ENCODE data around the gene SV2C.

Gene SV2C

GRCh38 chr5:76380346-76381066, 297.3 kb downstream of the SV2C start:
- Histone ChIP-seq H3K4me2 (ENCODE audit: insufficient read depth, low read length) (no peak overlapping the region), H3K27ac (ENCODE audit: low read length) (no peak overlapping the region), H2AFZ (ENCODE audit: low read depth, low read length) (no peak overlapping the region), H3K79me2 (ENCODE audit: insufficient read depth, low read length) (no peaks in the 10 kb centered on the region), H3K27me3 (ENCODE audit: insufficient read depth, low read length, poor library complexity) (no peaks in the 10 kb centered on the region), H4K20me1 (ENCODE audit: insufficient read depth, low read length) (no peaks in the 10 kb centered on the region; the same call in 1 of the 2 replicates), H3K36me3 (ENCODE audit: insufficient read depth, low read length) (no peaks in the 10 kb centered on the region), H3K9me3 (ENCODE audit: insufficient read depth, low read length, severe bottlenecking) (no peaks in the 10 kb centered on the region), H3K4me3 (ENCODE audit: low read depth in 1 of 2, low read length in 2 of 2) (no peak overlapping the region), H3K4me1 (ENCODE audit: insufficient read depth, low read length) (no peaks in the 10 kb centered on the region), H3K9ac (ENCODE audit: low read depth, low read length) (no peak overlapping the region)
- ATAC-seq (ENCODE audit: insufficient read depth, low read depth) (no peak), DNase-seq (no peak)
- TF ChIP-seq CTCF (IDR thresholded peaks at IDR 0.05; ENCODE audit: borderline replicate concordance, extremely low read depth, low read length, poor library complexity, severe bottlenecking) (no peak), EZH2 (IDR thresholded peaks at IDR 0.05; ENCODE audit: borderline replicate concordance, low read depth, low read length, severe bottlenecking) (no peak)

- H3K4me1 ChIP-seq (ENCODE audit: insufficient read depth, low read length): no peaks in the 10 kb centered on the region
These were observed 300.1 kb downstream of the SV2C start for GRCh38 chr5:76383126-76383832.

GRCh38 chr5:76384189-76384588, 301.0 kb downstream of the SV2C start:
- ATAC-seq (ENCODE audit: insufficient read depth, low read depth): no peak
- no peak overlapping the region for H3K9ac ChIP-seq (ENCODE audit: low read depth, low read length)
- H3K27ac ChIP-seq (ENCODE audit: low read length): no peak overlapping the region
- H3K9me3 ChIP-seq (ENCODE audit: insufficient read depth, low read length, severe bottlenecking): no peaks in the 10 kb centered on the region
- H3K79me2 ChIP-seq (ENCODE audit: insufficient read depth, low read length): no peaks in the 10 kb centered on the region
- no peaks in the 10 kb centered on the region; the same call in 1 of the 2 replicates for H4K20me1 ChIP-seq (ENCODE audit: insufficient read depth, low read length)
- peaks cover 4% of the 10 kb centered on the region for H3K27me3 ChIP-seq (ENCODE audit: insufficient read depth, low read length, poor library complexity)
- no peak for DNase-seq
- no peaks in the 10 kb centered on the region for H3K36me3 ChIP-seq (ENCODE audit: insufficient read depth, low read length)
- no peaks in the 10 kb centered on the region for H3K4me1 ChIP-seq (ENCODE audit: insufficient read depth, low read length)
- TF ChIP-seq EZH2 (IDR thresholded peaks at IDR 0.05; ENCODE audit: borderline replicate concordance, low read depth, low read length, severe bottlenecking): no peak
- no peak for TF ChIP-seq CTCF (IDR thresholded peaks at IDR 0.05; ENCODE audit: borderline replicate concordance, extremely low read depth, low read length, poor library complexity, severe bottlenecking)
- no peak overlapping the region for H3K4me3 ChIP-seq (ENCODE audit: low read depth in 1 of 2, low read length in 2 of 2)
- no peak overlapping the region for H2AFZ ChIP-seq (ENCODE audit: low read depth, low read length)
- no peak overlapping the region for H3K4me2 ChIP-seq (ENCODE audit: insufficient read depth, low read length)

More at GRCh38 chr5:76383126-76383832, 300.1 kb downstream of the SV2C start:
- Histone ChIP-seq H3K4me3 (ENCODE audit: low read depth in 1 of 2, low read length in 2 of 2) (no peak overlapping the region), H4K20me1 (ENCODE audit: insufficient read depth, low read length) (no peaks in the 10 kb centered on the region; the same call in 1 of the 2 replicates), H3K27me3 (ENCODE audit: insufficient read depth, low read length, poor library complexity) (no peaks in the 10 kb centered on the region), H2AFZ (ENCODE audit: low read depth, low read length) (no peak overlapping the region), H3K79me2 (ENCODE audit: insufficient read depth, low read length) (no peaks in the 10 kb centered on the region), H3K9me3 (ENCODE audit: insufficient read depth, low read length, severe bottlenecking) (no peaks in the 10 kb centered on the region), H3K36me3 (ENCODE audit: insufficient read depth, low read length) (no peaks in the 10 kb centered on the region), H3K27ac (ENCODE audit: low read length) (no peak overlapping the region), H3K9ac (ENCODE audit: low read depth, low read length) (no peak overlapping the region), H3K4me2 (ENCODE audit: insufficient read depth, low read length) (no peak overlapping the region)
- TF ChIP-seq EZH2 (IDR thresholded peaks at IDR 0.05; ENCODE audit: borderline replicate concordance, low read depth, low read length, severe bottlenecking): no peak
- no peak for DNase-seq
- ATAC-seq (ENCODE audit: insufficient read depth, low read depth): no peak

- Histone ChIP-seq H3K79me2 (ENCODE audit: insufficient read depth, low read length) (no peaks in the 10 kb centered on the region), H3K9me3 (ENCODE audit: insufficient read depth, low read length, severe bottlenecking) (no peaks in the 10 kb centered on the region), H3K4me3 (ENCODE audit: low read depth in 1 of 2, low read length in 2 of 2) (no peak overlapping the region), H2AFZ (ENCODE audit: low read depth, low read length) (no peak overlapping the region), H3K27ac (ENCODE audit: low read length) (no peak overlapping the region), H3K4me1 (ENCODE audit: insufficient read depth, low read length) (no peaks in the 10 kb centered on the region), H3K27me3 (ENCODE audit: insufficient read depth, low read length, poor library complexity) (peaks cover 4% of the 10 kb centered on the region), H3K4me2 (ENCODE audit: insufficient read depth, low read length) (no peak overlapping the region), H3K36me3 (ENCODE audit: insufficient read depth, low read length) (no peaks in the 10 kb centered on the region), H4K20me1 (ENCODE audit: insufficient read depth, low read length) (no peaks in the 10 kb centered on the region; the same call in 1 of the 2 replicates), H3K9ac (ENCODE audit: low read depth, low read length) (no peak overlapping the region)
- DNase-seq (no peak), ATAC-seq (ENCODE audit: insufficient read depth, low read depth) (0 out of 3 replicates have a peak, but pooled peaks have one; percentile 39)
- TF ChIP-seq EZH2 (IDR thresholded peaks at IDR 0.05; ENCODE audit: borderline replicate concordance, low read depth, low read length, severe bottlenecking): no peak
These were observed 301.5 kb downstream of the SV2C start for GRCh38 chr5:76384705-76385104.
